GM12892 (cell line): ENCODE measurements around the gene LILRA1.
"Not testable (repeated sequence)": the region's sequence is repeated elsewhere in the genome, so short reads cannot be mapped to it uniquely, and the experiment has no call there.

Experiments
- POLR2A ChIP-seq: IDR thresholded peaks from 2 replicates; pipeline ENCODE4 v1.6.1; 2011; ENCODE audit warnings: low read depth, low read length, control low read depth
- POLR2AphosphoS5 ChIP-seq: IDR thresholded peaks from 2 replicates; pipeline ENCODE4 v1.6.1; 2011; ENCODE audit warnings: low read depth, low read length, control low read depth

- TF ChIP-seq POLR2A, POLR2AphosphoS5: not testable (repeated sequence)
Observed at GRCh38 chr19:54630262-54630661, 36.8 kb downstream of the LILRA1 start, which contains the start of gene LILRB1.
